GM23338 (cell line): ENCODE measurements around the gene CLEC3A.

Source experiments
- CREB1 ChIP-seq: fragments of 250-450 bp; sonication (Bioruptor Pico); IDR thresholded peaks from 2 replicates; pipeline ENCODE4 v1.5.0; 2020; ENCODE audit warnings: low read depth, mild to moderate bottlenecking, moderate library complexity
- CTCF ChIP-seq, 2 experiments: fragments of 200-600 bp in 1 of 2; sonication (generic) in 1 of 2; conservative IDR thresholded peaks; 2 replicates each; pipeline versions ENCODE4 v1.5.1 to v1.6.1; 2016 to 2017; ENCODE audit warnings: antibody characterized with exemption in 2 of 2, low read depth in 2 of 2, mild to moderate bottlenecking in 2 of 2, moderate library complexity in 1 of 2
- EZH2 ChIP-seq: fragments of 200-600 bp; sonication (generic); IDR thresholded peaks from one replicate; pipeline ENCODE4 v1.8.0; 2017; ENCODE audit warnings: antibody characterized with exemption, mild to moderate bottlenecking, low read depth; ENCODE audit not compliant: unreplicated experiment
- EZH2phosphoT487 ChIP-seq: fragments of 200-600 bp; sonication (generic); IDR thresholded peaks from one replicate; pipeline ENCODE4 v1.8.1; 2018; ENCODE audit warnings: antibody characterized with exemption; ENCODE audit not compliant: unreplicated experiment
- JUNB ChIP-seq: IDR thresholded peaks from one replicate; pipeline ENCODE4 v1.6.1; 2016; ENCODE audit warnings: antibody characterized with exemption; ENCODE audit not compliant: unreplicated experiment
- NANOG ChIP-seq: IDR thresholded peaks from 2 replicates; pipeline ENCODE4 v1.6.1; 2016; ENCODE audit warnings: antibody characterized with exemption, borderline replicate concordance
- POLR2AphosphoS5 ChIP-seq: IDR thresholded peaks from 2 replicates; pipeline ENCODE4 v1.6.1; 2016; ENCODE audit warnings: antibody characterized with exemption, low read depth
- REST ChIP-seq: IDR thresholded peaks from one replicate; pipeline ENCODE4 v1.6.1; 2018; ENCODE audit warnings: antibody characterized with exemption; ENCODE audit not compliant: unreplicated experiment
- ZNF114 ChIP-seq: fragments of 250-450 bp; sonication (Bioruptor Pico); IDR thresholded peaks from 2 replicates; pipeline ENCODE4 v1.5.0; 2020; ENCODE audit warnings: mild to moderate bottlenecking, moderate library complexity
- ZNF331 ChIP-seq: fragments of 250-450 bp; sonication (Bioruptor Pico); IDR thresholded peaks from 2 replicates; pipeline ENCODE4 v1.5.0; 2020; ENCODE audit warnings: low read depth, mild to moderate bottlenecking, moderate library complexity
- ZNF462 ChIP-seq: fragments of 250-450 bp; sonication (Bioruptor Pico); IDR thresholded peaks from 2 replicates; pipeline ENCODE4 v1.5.0; 2020; ENCODE audit warnings: mild to moderate bottlenecking, moderate library complexity
- TF ChIP-seq, protein P1 (sequence below): IDR thresholded peaks from 2 replicates; pipeline ENCODE4 v1.6.1; 2016; ENCODE audit warnings: antibody characterized with exemption

DNA sequence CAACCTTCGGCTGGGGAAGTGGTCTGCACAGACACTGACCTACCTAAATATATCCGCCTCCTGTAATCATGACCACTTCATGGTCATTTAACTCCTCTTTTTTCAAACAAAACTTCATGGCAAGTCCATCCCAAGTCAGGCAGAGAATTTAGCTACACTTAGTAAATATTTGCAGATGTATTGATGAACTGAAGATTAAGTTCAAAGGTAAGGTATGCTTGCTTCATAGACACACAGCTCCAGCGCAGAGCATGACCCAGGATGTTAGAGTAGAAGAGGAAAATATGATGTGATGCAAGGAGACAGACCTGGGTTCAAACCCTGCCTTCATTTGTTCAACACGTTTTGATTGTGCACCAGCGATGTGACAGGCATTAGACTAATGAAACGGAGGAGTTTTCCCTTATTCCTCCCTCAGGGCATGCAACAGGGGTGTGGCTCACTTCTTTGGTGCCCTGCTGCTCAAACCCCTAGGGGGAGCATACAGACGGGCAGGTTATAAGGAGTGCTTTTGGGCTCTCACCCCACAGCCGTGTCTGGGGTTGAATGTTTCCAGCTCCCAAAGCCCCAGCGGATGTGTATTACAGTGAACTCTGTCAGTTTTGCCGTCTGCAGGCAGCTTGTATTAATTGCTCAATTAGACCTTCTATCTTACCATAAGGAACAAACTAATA lies 23.9 kb upstream of the CLEC3A start:
- TF ChIP-seq CTCF (conservative IDR thresholded peaks at IDR 0.05; ENCODE audit: low read depth in 2 of 2) (peak in 1 of 2 experiments; percentile 12; a peak in 2 of 4 replicates), POLR2AphosphoS5 (no peak), EZH2 (no peak), NANOG (no peak), JUNB (no peak), REST (no peak), EZH2phosphoT487 (no peak), ZNF114 (CRISPR knock-in tag) (no peak), ZNF331 (CRISPR knock-in tag) (no peak), CREB1 (CRISPR knock-in tag) (no peak), ZNF462 (CRISPR knock-in tag) (no peak)
- TF ChIP-seq, protein P1, sequence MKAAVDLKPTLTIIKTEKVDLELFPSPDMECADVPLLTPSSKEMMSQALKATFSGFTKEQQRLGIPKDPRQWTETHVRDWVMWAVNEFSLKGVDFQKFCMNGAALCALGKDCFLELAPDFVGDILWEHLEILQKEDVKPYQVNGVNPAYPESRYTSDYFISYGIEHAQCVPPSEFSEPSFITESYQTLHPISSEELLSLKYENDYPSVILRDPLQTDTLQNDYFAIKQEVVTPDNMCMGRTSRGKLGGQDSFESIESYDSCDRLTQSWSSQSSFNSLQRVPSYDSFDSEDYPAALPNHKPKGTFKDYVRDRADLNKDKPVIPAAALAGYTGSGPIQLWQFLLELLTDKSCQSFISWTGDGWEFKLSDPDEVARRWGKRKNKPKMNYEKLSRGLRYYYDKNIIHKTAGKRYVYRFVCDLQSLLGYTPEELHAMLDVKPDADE: no peak
